IMR-90 (cell line): Measurements from ENCODE around the gene TMEM74B. TPM values are rescaled to one million over a fixed set of nuclear protein-coding genes. Genes with fewer than 3 reads are reported as not detected.

Experiments
- ATAC-seq: fragments of 200-7000 bp; cut with Tn5 transposase; 2 replicates; pipeline ENCODE4 v1.9.1; 2020; ENCODE audit warnings: low read depth, mild to moderate bottlenecking, moderate library complexity
- BruUV-seq: library from RNA; stranded (reverse); fragments of 400-500 nt; replicated peaks from 2 replicates; lab custom pipeline; 2021; lab: Mats Ljungman, UMichigan
- CTCF ChIA-PET: fragments of 300-600 bp; formaldehyde crosslinking; extraction: SDS; loops from one replicate; lab custom pipeline; 2021; ENCODE audit warnings: antibody characterized with exemption; lab: Yijun Ruan, JAX
- POLR2A ChIA-PET: fragments of 300-600 bp; sonication (Branson Sonifier 250); formaldehyde crosslinking; loops from one replicate; lab custom pipeline; 2022; ENCODE audit warnings: antibody characterized with exemption; ENCODE audit not compliant: unreplicated experiment; lab: Charles Lee
- DNase-seq: peaks from one replicate; pipeline ENCODE4 v3.0.0; 2013
- H2AFZ ChIP-seq: replicated peaks from 2 replicates; pipeline ENCODE3; 2013; ENCODE audit warnings: low read length, mild to moderate bottlenecking; ENCODE audit not compliant: poor library complexity
- H2AK5ac ChIP-seq: 2 replicates; pipeline ENCODE4 v1.6.1; 2013; ENCODE audit warnings: low read depth, low read length, inconsistent platforms
- H2AK9ac ChIP-seq: replicated peaks from 2 replicates; pipeline ENCODE3; 2013; ENCODE audit warnings: mild to moderate bottlenecking, low read depth, low read length, moderate library complexity; ENCODE audit not compliant: poor library complexity
- H2BK120ac ChIP-seq: 2 replicates; pipeline ENCODE4 v1.6.1; 2013; ENCODE audit warnings: low read depth, low read length, inconsistent platforms
- H2BK15ac ChIP-seq: 3 replicates; pipeline ENCODE4 v1.6.1; 2013; ENCODE audit warnings: low read depth, low read length, inconsistent platforms
- H2BK20ac ChIP-seq: 2 replicates; pipeline ENCODE4 v1.6.1; 2013; ENCODE audit warnings: low read depth, mild to moderate bottlenecking, inconsistent platforms, low read length, moderate library complexity
- H2BK5ac ChIP-seq: 2 replicates; pipeline ENCODE4 v1.6.1; 2013; ENCODE audit warnings: mild to moderate bottlenecking, low read depth, low read length, inconsistent platforms; ENCODE audit not compliant: poor library complexity, severe bottlenecking
- H3K14ac ChIP-seq: replicated peaks from 2 replicates; pipeline ENCODE4 v1.6.1; 2013; ENCODE audit warnings: low read depth, low read length, inconsistent platforms
- H3K18ac ChIP-seq: 2 replicates; pipeline ENCODE4 v1.6.1; 2013; ENCODE audit warnings: low read depth, low read length, control low read depth
- H3K23ac ChIP-seq: 2 replicates; pipeline ENCODE4 v1.6.1; 2013; ENCODE audit warnings: low read depth, low read length, inconsistent platforms
- H3K27ac ChIP-seq: 2 replicates; pipeline ENCODE4 v1.5.1; 2013; ENCODE audit warnings: mild to moderate bottlenecking, control low read depth, low read length; ENCODE audit not compliant: insufficient read depth
- H3K27me3 ChIP-seq: 2 replicates; pipeline ENCODE4 v1.6.1; 2013; ENCODE audit warnings: low read length; ENCODE audit not compliant: control insufficient read depth, insufficient read depth
- H3K36me3 ChIP-seq: 2 replicates; pipeline ENCODE4 v1.6.1; 2013; ENCODE audit warnings: low read length, mixed read lengths; ENCODE audit not compliant: control insufficient read depth, insufficient read depth
- H3K4ac ChIP-seq: 2 replicates; pipeline ENCODE4 v1.6.1; 2013; ENCODE audit warnings: low read depth, low read length, inconsistent platforms
- H3K4me1 ChIP-seq: 2 replicates; pipeline ENCODE4 v1.6.1; 2013; ENCODE audit warnings: low read length, mixed read lengths; ENCODE audit not compliant: control insufficient read depth, insufficient read depth
- H3K4me2 ChIP-seq: 2 replicates; pipeline ENCODE4 v1.6.1; 2013; ENCODE audit warnings: low read depth, mild to moderate bottlenecking, control low read depth, low read length, moderate library complexity
- H3K4me3 ChIP-seq: 2 replicates; pipeline ENCODE4 v1.5.1; 2013; ENCODE audit warnings: low read depth, mild to moderate bottlenecking, control low read depth, low read length, moderate library complexity; ENCODE audit not compliant: insufficient read depth
- H3K56ac ChIP-seq: 2 replicates; pipeline ENCODE4 v1.6.1; 2013; ENCODE audit warnings: low read length, inconsistent platforms; ENCODE audit not compliant: insufficient read depth; ENCODE audit errors: extremely low read depth
- H3K79me1 ChIP-seq, 2 experiments: 2 replicates each; pipeline ENCODE4 v1.6.1; 2013; ENCODE audit warnings: low read length in 2 of 2, inconsistent platforms in 1 of 2, low read depth in 1 of 2
- H3K9ac ChIP-seq: 2 replicates; pipeline ENCODE4 v1.6.1; 2013; ENCODE audit warnings: low read depth, low read length, control low read depth
- H3K9me1 ChIP-seq: 2 replicates; pipeline ENCODE4 v1.6.1; 2013; ENCODE audit warnings: low read length, inconsistent platforms; ENCODE audit not compliant: insufficient read depth
- H3K9me3 ChIP-seq: 2 replicates; pipeline ENCODE4 v1.6.1; 2013; ENCODE audit warnings: low read length; ENCODE audit not compliant: control insufficient read depth, insufficient read depth
- H4K20me1 ChIP-seq: 2 replicates; pipeline ENCODE4 v1.6.1; 2013; ENCODE audit warnings: low read length, inconsistent platforms; ENCODE audit not compliant: insufficient read depth
- H4K5ac ChIP-seq: 2 replicates; pipeline ENCODE4 v1.6.1; 2013; ENCODE audit warnings: mild to moderate bottlenecking, low read depth, low read length, control low read depth
- H4K8ac ChIP-seq, 2 experiments: 2 replicates each; pipeline ENCODE4 v1.6.1; 2013; ENCODE audit warnings: low read depth in 2 of 2, low read length in 2 of 2, control low read depth in 1 of 2, inconsistent platforms in 1 of 2
- H4K91ac ChIP-seq: 2 replicates; pipeline ENCODE4 v1.6.1; 2013; ENCODE audit warnings: low read depth, low read length, inconsistent platforms; ENCODE audit not compliant: insufficient read depth
- BHLHE40 ChIP-seq: fragments of 150-350 bp; IDR thresholded peaks from 2 replicates; pipeline ENCODE4 v1.6.1; 2016; ENCODE audit warnings: mild to moderate bottlenecking, low read depth, low read length
- CTCF ChIP-seq: conservative IDR thresholded peaks from 2 replicates; pipeline ENCODE4 v1.5.1; 2012; ENCODE audit warnings: mild to moderate bottlenecking, low read depth, low read length, improper control_type of control experiment
- ELK1 ChIP-seq: fragments of 150-350 bp; IDR thresholded peaks from 2 replicates; pipeline ENCODE4 v1.6.1; 2016; ENCODE audit warnings: low read depth, mild to moderate bottlenecking, low read length, moderate library complexity, borderline replicate concordance
- FOS ChIP-seq: fragments of 150-350 bp; IDR thresholded peaks from 2 replicates; pipeline ENCODE4 v1.6.1; 2016; ENCODE audit warnings: low read depth, low read length
- MAFK ChIP-seq: IDR thresholded peaks from 2 replicates; pipeline ENCODE4 v1.6.1; 2012; ENCODE audit warnings: low read depth, low read length, improper control_type of control experiment
- MXI1 ChIP-seq: IDR thresholded peaks from 2 replicates; pipeline ENCODE4 v1.6.1; 2012; ENCODE audit warnings: low read depth, mild to moderate bottlenecking, low read length, moderate library complexity, borderline replicate concordance
- NFE2L2 ChIP-seq: fragments of 150-350 bp; IDR thresholded peaks from 2 replicates; pipeline ENCODE4 v1.6.1; 2016; ENCODE audit warnings: low read depth, mild to moderate bottlenecking, low read length
- RCOR1 ChIP-seq: IDR thresholded peaks from 2 replicates; pipeline ENCODE4 v1.6.1; 2012; ENCODE audit warnings: mild to moderate bottlenecking, low read length, improper control_type of control experiment; ENCODE audit not compliant: insufficient replicate concordance
- dilution Hi-C: fragments of 300-500 bp; cut with HindIII; formaldehyde crosslinking; loops from one replicate; pipeline ENCODE4 v1.14.3; 2018; ENCODE audit warnings: low sequenced_read_pairs; ENCODE audit not compliant: unreplicated experiment
- in situ Hi-C: fragments of 300-500 bp; cut with MboI; formaldehyde crosslinking; loops from 3 replicates; pipeline ENCODE4 v1.14.3; 2019; ENCODE audit warnings: low sequenced_read_pairs, inconsistent platforms, mixed read lengths
- intact Hi-C: fragments of 100-400 bp; cut with micrococcal nuclease; formaldehyde crosslinking; loops from 2 replicates; pipeline ENCODE4 v1.10.0; 2022
- polyA plus RNA-seq, 3 experiments: library from polyadenylated mRNA; depleted of rRNA; stranded (reverse); fragments of >200 nt; gene quantifications; 2 replicates each; pipeline ENCODE4 v1.2.3, GENCODE V29; 2012; ENCODE audit warnings: low replicate concordance in 1 of 3
- total RNA-seq: library from RNA; depleted of rRNA; stranded (reverse); fragments of >200 nt; gene quantifications from 2 replicates; pipeline ENCODE4 v1.2.3, GENCODE V29; 2012

Gene TMEM74B
- total and polyA plus RNA-seq, 2 of the 4 experiments (the other 2 are of a cell fraction), result 0.03 TPM; not detected in 1

DNA sequence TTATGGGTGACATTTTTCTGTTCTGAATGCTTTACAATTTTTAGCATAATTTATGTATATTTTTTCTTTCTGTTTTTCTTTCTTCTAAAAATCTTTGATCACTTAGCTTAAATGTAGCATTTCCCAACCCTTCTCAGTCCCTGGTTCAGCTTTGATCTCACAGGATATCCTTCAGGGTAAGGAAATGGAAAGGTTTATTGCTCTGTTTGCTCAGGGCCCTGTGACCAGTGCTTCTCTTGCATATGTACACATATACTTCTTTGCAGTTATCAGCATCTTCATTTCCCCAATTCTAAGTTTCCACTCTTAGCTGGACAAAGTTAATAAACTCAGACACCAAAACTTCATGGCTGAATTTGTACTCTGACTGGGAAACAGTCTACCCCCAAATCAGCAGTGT is 30.6 kb downstream of the TMEM74B start:
- Histone ChIP-seq H3K4me1 (no peaks in the 10 kb centered on the region), H3K4me2 (no peak overlapping the region), H3K9ac (no peak overlapping the region), H2AFZ (no peak overlapping the region), H3K27ac (no peak overlapping the region), H3K23ac (no peak overlapping the region), H3K27me3 (no peaks in the 10 kb centered on the region), H2AK9ac (no peak overlapping the region), H3K4ac (no peak overlapping the region), H3K79me1 (peaks cover 23% of the 10 kb centered on the region in 2 experiments), H2BK5ac (no peak overlapping the region), H3K36me3 (peaks cover 15% of the 10 kb centered on the region), H3K56ac (no peak overlapping the region), H3K4me3 (no peak overlapping the region), H3K9me1 (peaks cover 4% of the 10 kb centered on the region; the same call in 1 of the 2 replicates), H4K91ac (no peak overlapping the region), H2BK20ac (no peak overlapping the region), H3K9me3 (no peaks in the 10 kb centered on the region), H4K5ac (no peak overlapping the region), H3K18ac (no peak overlapping the region), H4K20me1 (peaks cover 5% of the 10 kb centered on the region), H2BK15ac (no peak overlapping the region), H4K8ac (no peak overlapping the region), H3K14ac (no peak overlapping the region), H2AK5ac (no peak overlapping the region), H2BK120ac (no peak overlapping the region)
- intact Hi-C loops, result no loop called here
- in situ Hi-C loops, result no loop called here
- TF ChIP-seq BHLHE40 (no peak), FOS (no peak), RCOR1 (no peak), NFE2L2 (no peak), MXI1 (no peak), MAFK (no peak), CTCF (no peak), ELK1 (no peak)
- dilution Hi-C loops, result no loop called here
- BruUV-seq, result no TSS peak
- CTCF ChIA-PET, result no interaction called here
- POLR2A ChIA-PET, result no interaction called here
- no peak for DNase-seq
- no peak for ATAC-seq
